AG04450 (cell line): Measurements from ENCODE around the gene ERCC2. TPM values are rescaled to one million over a fixed set of nuclear protein-coding genes. Genes with fewer than 3 reads are reported as not detected.
A peak's percentile ranks its signal among the peaks of the same experiment; 100 is the strongest.

Source experiments
- CTCF ChIA-PET: fragments of 300-600, 350-600 bp; formaldehyde crosslinking; extraction: SDS; loops from one replicate; lab custom pipeline; 2022; ENCODE audit warnings: antibody characterized with exemption, inconsistent platforms; lab: Charles Lee
- POLR2A ChIA-PET: fragments of 350-600 bp; formaldehyde crosslinking; extraction: SDS; loops from one replicate; lab custom pipeline; 2021; ENCODE audit warnings: antibody characterized with exemption, inconsistent platforms; lab: Yijun Ruan, JAX
- DNase-seq: peaks from one replicate; pipeline ENCODE4 v3.0.0-alpha.2; 2011; ENCODE audit warnings: low read depth, low spot score
- H3K27ac ChIP-seq: one replicate; pipeline ENCODE4 v1.5.1; 2012; ENCODE audit warnings: low read depth, low read length, control low read depth
- H3K27me3 ChIP-seq: one replicate; pipeline ENCODE4 v1.6.0; 2012; ENCODE audit warnings: low read length; ENCODE audit not compliant: control insufficient read depth, insufficient read depth
- H3K4me3 ChIP-seq: 2 replicates; pipeline ENCODE4 v1.5.1; 2011; ENCODE audit warnings: mild to moderate bottlenecking, low read depth, low read length, control low read depth
- H3K9me3 ChIP-seq: 2 replicates; pipeline ENCODE4 v1.5.1; 2012; ENCODE audit warnings: low read length; ENCODE audit not compliant: control insufficient read depth, insufficient read depth
- CTCF ChIP-seq: IDR thresholded peaks from 2 replicates; pipeline ENCODE4 v1.5.1; 2011; ENCODE audit warnings: low read depth, low read length, control low read depth, inconsistent platforms
- polyA plus RNA-seq: library from polyadenylated mRNA; depleted of rRNA; stranded (reverse); fragments of >200 nt; gene quantifications from 2 replicates; pipeline ENCODE4 v1.2.3, GENCODE V29; 2011

The ERCC2 gene
- polyA plus RNA-seq, 1 experiment, result 51.4 TPM

- no peak for TF ChIP-seq CTCF
- ChIA-PET POLR2A (no interaction called here), CTCF (interaction anchor here (0.5 to 2.6 kb wide), 5 partner anchors 8 to 83 kb away, joined by 3 to 12 read pairs (median 4); no protein-coding TSS in a partner anchor)
- Histone ChIP-seq H3K27me3 (no peaks in the 10 kb centered on the region), H3K4me3 (no peak overlapping the region), H3K9me3 (no peaks in the 10 kb centered on the region; the same call in 1 of the 2 replicates), H3K27ac (no peak overlapping the region)
- no peak for DNase-seq
Measured at GRCh38 chr19:45401815-45402214, 31.4 kb upstream of the ERCC2 start.

GRCh38 chr19:45400192-45400591 is 29.8 kb upstream of the ERCC2 start:
- POLR2A ChIA-PET, result interaction anchor here (0.6 to 1.5 kb wide), 2 partner anchors 56 to 69 kb away, joined by 3 to 4 read pairs; no protein-coding TSS in a partner anchor
- TF ChIP-seq CTCF, result no peak

GRCh38 chr19:45395821-45396617 is 25.6 kb upstream of the ERCC2 start:
- TF ChIP-seq CTCF, result no peak
- ChIA-PET POLR2A (no interaction called here), CTCF (no interaction called here)
- no peak overlapping the region for H3K27ac ChIP-seq
- H3K4me3 ChIP-seq, result no peak overlapping the region
- no peaks in the 10 kb centered on the region for H3K27me3 ChIP-seq
- H3K9me3 ChIP-seq, result no peaks in the 10 kb centered on the region; the same call in 1 of the 2 replicates
- no peak for DNase-seq

More at GRCh38 chr19:45400192-45400591, 29.8 kb upstream of the ERCC2 start:
- Histone ChIP-seq H3K9me3 (no peaks in the 10 kb centered on the region; the same call in 1 of the 2 replicates), H3K27ac (no peak overlapping the region), H3K27me3 (no peaks in the 10 kb centered on the region), H3K4me3 (no peak overlapping the region)
- CTCF ChIA-PET, result no interaction called here
- DNase-seq, result no peak

GRCh38 chr19:45391871-45392665 is 21.7 kb upstream of the ERCC2 start:
- no peak overlapping the region for H3K4me3 ChIP-seq
- no peaks in the 10 kb centered on the region for H3K27me3 ChIP-seq
- peak overlapping the region; percentile 11 for H3K27ac ChIP-seq
- DNase-seq, result no peak
- POLR2A ChIA-PET, result no interaction called here
- no peaks in the 10 kb centered on the region; the same call in 1 of the 2 replicates for H3K9me3 ChIP-seq
- no peak for TF ChIP-seq CTCF
- CTCF ChIA-PET, result no interaction called here
